ENCODE data around the gene USP32. TPM values are rescaled to one million over a fixed set of nuclear protein-coding genes. Genes with fewer than 3 reads are reported as not detected.

Gene USP32
- total and polyA plus RNA-seq, 2 of the 8 experiments (the other 6 are each of a cell fraction or from before 2014, with no cell fraction given), result 29.6 to 112 TPM

GRCh38 chr17:60318830-60319229 is 73.1 kb downstream of the USP32 start:
- Histone ChIP-seq H3K79me2 (ENCODE audit: control insufficient read depth in 1 of 2, insufficient read depth in 2 of 2, low read length in 2 of 2) (peaks cover 4 to 97% of the 10 kb centered on the region in 2 experiments; a peak in 3 of 4 replicates), H3K4me3 (ENCODE audit: extremely low read depth in 1 of 4, insufficient read depth in 2 of 4, low read depth in 3 of 4, low read length in 4 of 4) (no peak overlapping the region), H4K8ac (ENCODE audit: extremely low read depth, insufficient read depth, low read length) (no peak overlapping the region), H2BK120ac (replicated peaks; ENCODE audit: low read depth, low read length) (no peak overlapping the region), H2BK20ac (ENCODE audit: low read length) (no peak overlapping the region), H3K23ac (ENCODE audit: insufficient read length) (no peak overlapping the region), H3K27me3 (replicated peaks in 1 of 4; ENCODE audit: control insufficient read depth in 3 of 4, extremely low read depth in 1 of 4, insufficient read depth in 3 of 4, low read length in 3 of 4) (no peaks in the 10 kb centered on the region), H3K4ac (replicated peaks; ENCODE audit: insufficient read length, low read depth, low read length) (no peak overlapping the region), H4K5ac (ENCODE audit: insufficient read length, low read depth, low read length) (no peak overlapping the region), H3K23me2 (ENCODE audit: low read depth, low read length) (no peaks in the 10 kb centered on the region), H3K27ac (ENCODE audit: low read depth, low read length) (no peak overlapping the region), H2BK5ac (ENCODE audit: low read depth, low read length) (no peak overlapping the region), H3K4me1 (replicated peaks in 1 of 4; ENCODE audit: control insufficient read depth in 3 of 4, insufficient read depth in 4 of 4, low read length in 3 of 4) (no peaks in the 10 kb centered on the region), H2AFZ (ENCODE audit: low read length) (no peak overlapping the region), H3K36me3 (ENCODE audit: control insufficient read depth in 2 of 4, insufficient read depth in 4 of 4, low read length in 3 of 4) (no peaks in the 10 kb centered on the region), H3K4me2 (ENCODE audit: insufficient read depth in 1 of 2, low read depth in 2 of 2, low read length in 2 of 2) (no peak overlapping the region), H3K9me3 (ENCODE audit: insufficient read depth in 2 of 2, low read depth in 1 of 2, low read length in 1 of 2) (no peaks in the 10 kb centered on the region), H2AK5ac (ENCODE audit: low read depth, low read length) (no peak overlapping the region), H2BK12ac (ENCODE audit: low read depth, low read length) (no peak overlapping the region), H2BK15ac (ENCODE audit: low read length) (no peak overlapping the region), H4K20me1 (replicated peaks in 1 of 2; ENCODE audit: control insufficient read depth in 1 of 2, insufficient read depth in 2 of 2, low read length in 2 of 2) (peaks cover 7 to 10% of the 10 kb centered on the region in 2 experiments), H3K56ac (replicated peaks; ENCODE audit: insufficient read length, low read depth, low read length) (no peak overlapping the region), H3K9ac (replicated peaks in 1 of 4; ENCODE audit: extremely low read depth in 1 of 4, low read depth in 3 of 4, low read length in 3 of 4) (no peak overlapping the region), H4K91ac (replicated peaks; ENCODE audit: insufficient read length, low read length) (no peak overlapping the region), H3K79me1 (ENCODE audit: low read depth, low read length) (peaks cover 5% of the 10 kb centered on the region; the same call in 1 of the 2 replicates), H3K14ac (ENCODE audit: insufficient read length) (no peak overlapping the region), H3K18ac (ENCODE audit: extremely low read depth, low read length) (no peak overlapping the region)
- DNase-seq (ENCODE audit: low read depth in 1 of 2, low spot score in 2 of 2) (no peak), FAIRE-seq (no peak)
- ChIA-PET CTCF (ENCODE audit: partially characterized antibody) (no interaction called here), POLR2A (ENCODE audit: partially characterized antibody) (interaction anchor here (0.9 kb wide), 1 partner anchor 14 kb away, joined by 3 read pairs; no protein-coding TSS in a partner anchor)
- 94 to 100% methylated on average over 1 to 5 of the region's 5 CpGs for WGBS, 2 experiments (ENCODE audit: extremely low coverage in 1 of 2, insufficient coverage in 1 of 2, insufficient read length in 1 of 2, insufficient replicate concordance in 2 of 2, low coverage in 1 of 2, low lambda C conversion rate in 2 of 2, missing lambda C conversion rate in 1 of 2)
- TF ChIP-seq ATF3 (IDR thresholded peaks at IDR 0.05; ENCODE audit: insufficient read depth, low read depth, low read length), result no peak
- TF ChIP-seq SP1 (IDR thresholded peaks at IDR 0.05; ENCODE audit: low read depth, low read length), result no peak
- TF ChIP-seq HDAC6 (IDR thresholded peaks at IDR 0.05; ENCODE audit: low read depth, low read length), result no peak
- no peak for TF ChIP-seq CHD2 (IDR thresholded peaks at IDR 0.05; ENCODE audit: low read length)
- no peak for TF ChIP-seq YY1 (IDR thresholded peaks at IDR 0.05; ENCODE audit: low read depth, low read length)
- no peak for TF ChIP-seq SRF (IDR thresholded peaks at IDR 0.05; ENCODE audit: low read depth, low read length)
- TF ChIP-seq KDM1A (IDR thresholded peaks at IDR 0.05; ENCODE audit: borderline replicate concordance, low read length), result no peak
- TF ChIP-seq GABPA (IDR thresholded peaks at IDR 0.05; ENCODE audit: borderline replicate concordance, insufficient read depth, low read length), result no peak
- TF ChIP-seq RNF2 (IDR thresholded peaks at IDR 0.05; ENCODE audit: borderline replicate concordance, low read depth, low read length, missing control alignments, poor library complexity, severe bottlenecking), result no peak
- no peak for TF ChIP-seq TEAD4 (IDR thresholded peaks at IDR 0.05; ENCODE audit: low read depth, low read length)
- no peak for TF ChIP-seq SIN3A (conservative IDR thresholded peaks at IDR 0.05 in 1 of 2, IDR thresholded peaks at IDR 0.05 in 1 of 2; ENCODE audit: low read depth in 1 of 2, low read length in 2 of 2)
- TF ChIP-seq ATF2 (IDR thresholded peaks at IDR 0.05; ENCODE audit: low read length), result no peak
